HG03025 (cell line): ENCODE data around the gene SLC1A2.

ENCODE experiments used
- ATAC-seq: cut with Tn5 transposase; IDR thresholded peaks from one replicate; pipeline ENCODE4 v1.9.1; 2021; ENCODE audit warnings: mild to moderate bottlenecking, moderate library complexity; ENCODE audit not compliant: unreplicated experiment, low FRiP score

SLC1A2 gene

GRCh38 chr11:35208795-35209194, 210.6 kb downstream of the SLC1A2 start:
- ATAC-seq, result no peak

GRCh38 chr11:35207471-35208403, 211.6 kb downstream of the SLC1A2 start:
- no peak for ATAC-seq

DNA sequence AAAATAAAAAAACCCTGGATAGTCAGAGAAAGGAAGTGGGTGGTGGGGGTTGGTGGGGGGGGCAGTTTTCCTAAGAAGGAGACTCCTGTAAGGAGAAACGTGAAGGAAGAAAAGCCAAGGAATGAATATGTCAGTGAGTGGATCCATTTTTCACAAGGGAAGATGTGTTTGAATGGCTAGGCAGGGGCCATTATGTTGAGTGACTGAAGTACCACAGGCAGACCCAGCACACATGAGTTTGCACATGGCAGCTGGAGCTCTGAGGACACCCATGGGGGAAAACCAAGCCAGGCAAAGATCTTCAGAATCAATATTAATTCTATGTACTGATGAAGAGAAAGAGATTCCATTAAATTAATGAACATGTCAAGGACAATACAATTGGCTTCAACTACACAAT, 212.7 kb downstream of the SLC1A2 start:
- no peak for ATAC-seq

DNA sequence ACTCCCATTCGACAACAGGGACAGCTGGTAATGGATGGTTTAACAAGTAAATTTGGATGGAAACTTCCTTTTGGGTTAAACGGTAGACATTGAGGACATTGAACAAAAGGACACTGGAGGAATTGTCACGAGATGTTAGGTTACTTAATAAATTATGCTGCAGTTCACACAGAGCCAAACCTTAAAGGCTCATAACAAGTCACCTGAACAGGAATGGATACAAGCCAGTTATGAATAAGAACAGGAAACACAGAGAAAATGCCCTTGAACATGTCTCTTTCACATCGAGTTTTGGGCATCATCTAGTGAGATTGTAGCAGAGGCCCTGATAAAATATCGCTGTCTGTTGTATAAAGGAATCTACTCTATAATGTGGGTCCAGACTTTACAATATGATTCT, 214.7 kb downstream of the SLC1A2 start:
- ATAC-seq, result no peak
